ENCODE measurements around the gene RGS10. TPM values are rescaled to one million over a fixed set of nuclear protein-coding genes. Genes with fewer than 3 reads are reported as not detected.
"Not testable (repeated sequence)": the region's sequence is repeated elsewhere in the genome, so short reads cannot be mapped to it uniquely, and the experiment has no call there.

RGS10 gene
- total RNA-seq, 1 donor from 2014 or later = 125 TPM

DNA sequence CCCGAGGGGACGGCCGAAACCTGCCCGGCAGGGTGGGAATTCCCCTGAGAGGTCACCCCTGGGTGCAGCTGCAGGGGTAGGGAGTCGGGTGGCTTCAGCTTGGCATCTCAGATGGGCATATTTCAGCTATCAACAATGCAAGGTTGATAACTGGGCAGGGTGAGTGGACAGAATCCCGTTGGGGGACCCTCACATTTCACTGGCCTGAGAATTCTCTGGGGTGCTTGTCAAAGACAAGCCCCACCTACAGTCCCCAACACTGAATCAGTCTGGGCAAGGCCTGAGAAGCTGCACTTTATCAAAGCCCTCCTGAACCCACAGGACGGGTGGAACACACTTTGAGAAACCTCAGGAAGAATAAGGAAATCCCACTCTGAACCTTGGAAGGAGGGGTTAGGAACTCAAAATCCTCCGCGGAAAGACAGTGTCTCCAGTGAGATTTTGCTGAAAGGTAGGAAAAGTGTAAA lies 3.1 kb downstream of the RGS10 start:
- intact Hi-C loops (cut with micrococcal nuclease) = no loop called here

DNA sequence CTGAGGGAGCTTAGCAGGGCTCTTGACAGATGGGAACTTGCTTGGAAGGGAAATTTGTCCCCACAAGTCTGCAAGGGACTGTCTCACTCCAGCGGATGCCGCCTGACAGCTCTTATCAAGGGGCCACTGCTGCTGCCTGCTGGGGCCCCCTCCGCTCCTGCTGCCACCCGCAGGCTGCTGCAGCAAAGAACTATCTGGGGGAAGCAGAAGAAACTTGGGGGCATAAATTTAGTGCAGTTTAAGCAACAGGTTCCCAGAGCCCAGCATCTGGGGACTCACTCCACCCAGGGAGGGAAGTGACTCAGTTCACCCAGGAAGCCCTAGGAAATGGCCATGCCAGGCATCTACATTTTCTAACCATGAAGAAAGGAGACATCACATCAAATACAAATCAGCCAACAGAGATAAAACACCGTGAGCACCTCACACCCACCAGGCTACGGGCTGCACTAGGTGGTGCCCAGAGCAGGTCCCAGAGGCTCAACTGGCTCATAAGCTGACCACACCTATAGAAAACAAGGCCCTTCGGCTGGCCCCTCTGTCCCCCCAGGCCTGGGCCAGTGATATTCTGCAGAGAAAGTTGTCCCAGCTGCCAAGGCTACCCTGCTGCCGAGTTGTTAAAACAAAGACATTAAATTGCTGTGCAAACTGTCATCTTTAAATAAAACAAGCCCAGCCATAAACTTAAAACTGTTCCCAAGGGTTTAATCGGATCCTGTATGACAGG lies 3.7 kb downstream of the RGS10 start:
- intact Hi-C loops (cut with micrococcal nuclease) = no loop called here

DNA sequence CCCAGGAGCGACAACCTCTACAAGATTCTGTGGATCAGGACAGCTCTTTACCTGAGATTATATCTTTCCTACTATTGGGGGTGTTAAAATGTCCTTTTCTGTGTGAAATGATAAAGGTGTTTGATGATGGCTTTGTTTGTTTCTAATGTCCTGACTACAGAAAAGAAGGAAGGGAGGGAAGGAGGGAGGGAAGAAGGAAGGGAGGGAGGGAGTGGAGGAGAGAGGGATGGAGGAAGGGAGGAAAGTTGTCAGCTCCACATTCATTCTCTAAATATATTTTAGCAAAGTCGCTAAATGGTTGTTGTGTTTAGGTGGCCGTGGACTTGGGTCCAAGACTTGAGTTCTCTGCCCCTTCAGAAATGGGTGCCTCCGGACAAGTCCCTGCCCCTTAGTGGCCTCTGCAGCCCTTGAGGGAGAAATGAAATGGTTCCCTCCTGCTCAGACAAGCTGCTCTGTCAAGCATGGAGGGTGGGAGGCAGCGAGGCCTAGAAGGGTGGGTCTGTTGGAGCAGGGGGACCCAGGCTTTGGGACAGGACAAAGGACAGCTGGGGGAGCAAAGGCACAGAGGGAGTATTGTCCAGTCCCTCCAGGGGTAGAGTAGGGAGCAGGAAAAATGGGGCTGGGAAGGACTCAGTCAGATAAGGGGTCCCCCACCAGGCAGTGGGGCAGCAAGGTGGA lies 4.4 kb downstream of the RGS10 start:
- intact Hi-C loops (cut with micrococcal nuclease) = no loop called here

DNA sequence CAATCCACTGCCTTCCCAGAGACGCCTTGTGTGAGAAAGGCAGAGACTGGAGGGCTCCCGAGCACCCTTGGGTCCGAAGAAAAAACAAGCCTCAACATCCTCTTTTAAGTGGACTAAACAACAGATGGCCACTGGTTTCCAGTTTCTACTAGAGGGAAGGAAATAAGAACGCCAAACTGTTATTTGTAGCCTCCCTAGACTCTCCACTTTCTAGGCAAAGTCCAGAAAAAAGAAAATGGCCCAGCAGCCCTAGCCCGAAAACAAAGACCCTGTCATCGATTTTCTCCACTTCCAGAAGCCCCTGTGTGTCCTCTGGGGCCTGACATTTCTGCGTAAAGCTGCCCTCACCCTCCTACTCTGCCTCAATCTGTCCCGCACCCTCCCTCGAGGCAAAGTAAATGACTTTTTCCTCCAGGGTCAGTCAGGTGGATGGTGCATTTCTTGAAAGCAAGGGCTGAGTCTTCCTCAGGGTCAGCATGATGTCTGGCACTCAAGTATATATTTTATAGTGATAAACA lies 6.0 kb downstream of the RGS10 start:
- intact Hi-C loops (cut with micrococcal nuclease) = no loop called here

DNA sequence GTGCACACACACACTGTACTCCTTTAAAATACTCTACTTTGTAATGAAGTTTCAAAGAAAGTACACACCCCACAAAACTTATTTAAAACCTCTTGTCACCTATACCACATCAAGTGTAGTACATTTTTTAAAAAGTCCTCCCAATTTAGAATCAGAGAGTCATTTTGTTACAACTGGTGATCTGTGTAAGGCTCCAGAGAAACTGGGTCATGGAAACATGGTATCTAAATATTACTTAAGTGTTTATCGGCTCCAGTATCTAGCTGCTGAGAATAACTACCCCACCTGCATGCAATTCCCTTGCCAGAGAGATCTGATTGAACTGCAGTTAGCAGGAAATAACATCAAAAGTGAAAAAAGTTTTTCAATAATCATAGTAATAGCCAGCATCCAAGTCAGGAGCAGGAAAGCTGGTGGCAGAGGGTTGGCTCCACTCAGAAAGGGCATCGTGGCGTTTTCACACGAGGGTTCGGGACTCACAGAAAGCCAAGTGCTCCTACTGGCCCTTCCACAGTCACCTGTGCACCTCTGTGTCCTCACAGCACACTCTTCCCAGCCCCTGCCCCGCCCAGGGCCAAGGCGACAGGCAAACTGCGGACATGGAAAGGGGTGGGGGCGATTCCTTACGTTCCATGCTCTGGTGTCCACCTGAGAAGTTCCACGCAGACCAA lies 6.5 kb downstream of the RGS10 start:
- intact Hi-C loops (cut with micrococcal nuclease) = no loop called here

DNA sequence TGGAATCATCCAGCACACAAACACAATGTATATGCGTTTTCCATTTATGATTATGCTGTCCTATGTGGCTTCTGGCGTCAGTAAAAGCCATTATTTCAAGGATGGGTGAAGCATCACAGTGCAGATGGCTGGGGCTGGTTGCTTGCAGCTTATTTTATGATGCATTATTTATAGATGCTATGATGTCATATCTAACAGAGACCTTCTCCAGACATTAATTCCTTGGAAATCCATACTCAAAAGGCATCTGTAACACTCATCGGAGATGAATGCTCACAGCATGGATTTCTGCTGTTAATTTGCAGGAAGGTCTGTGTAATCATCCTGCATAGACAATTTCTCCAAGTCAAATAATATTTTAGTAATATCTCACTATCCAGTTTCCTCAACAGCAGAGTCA lies 7.2 kb downstream of the RGS10 start:
- intact Hi-C loops (cut with micrococcal nuclease) = no loop called here

DNA sequence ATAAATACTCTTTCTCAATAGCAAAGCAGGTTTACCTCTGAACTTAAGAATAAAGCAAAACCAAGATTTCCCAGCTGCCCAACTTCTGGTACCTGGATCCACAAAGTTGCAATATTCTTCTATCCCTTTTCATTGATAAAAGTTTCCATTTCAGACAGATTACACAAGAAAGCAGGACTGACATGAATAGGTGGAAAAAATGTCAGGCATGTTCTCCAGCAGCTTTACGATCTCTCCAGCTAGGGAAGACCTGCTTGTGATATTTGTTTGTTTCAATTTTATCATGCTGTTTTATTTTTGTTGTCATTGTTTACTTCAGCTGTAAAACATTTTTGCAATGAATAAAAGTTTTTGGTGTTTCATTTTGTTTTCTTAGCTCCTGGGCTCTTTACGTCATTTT lies 9.0 kb downstream of the RGS10 start:
- intact Hi-C loops (cut with micrococcal nuclease) = no loop called here

DNA sequence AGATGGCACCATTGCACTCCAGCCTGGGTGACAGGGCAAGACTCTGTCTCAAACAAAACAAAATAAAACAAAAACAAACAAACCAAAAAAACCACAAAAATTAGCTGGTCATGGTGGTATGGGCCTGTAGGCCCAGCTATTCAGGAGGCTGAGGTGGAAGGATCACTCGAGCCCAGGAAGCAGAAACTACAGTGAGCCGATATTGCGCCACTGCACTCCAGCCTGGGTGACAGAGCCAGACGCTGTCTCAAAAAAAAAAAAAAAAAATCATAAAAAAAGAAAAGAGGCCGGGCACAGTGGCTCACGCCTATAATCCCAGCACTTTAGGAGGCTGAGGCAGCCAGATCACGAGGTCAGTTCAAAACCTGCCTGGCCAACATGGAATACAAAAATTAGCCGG lies 9.7 kb downstream of the RGS10 start:
- intact Hi-C loops (cut with micrococcal nuclease) = not testable (repeated sequence)

DNA sequence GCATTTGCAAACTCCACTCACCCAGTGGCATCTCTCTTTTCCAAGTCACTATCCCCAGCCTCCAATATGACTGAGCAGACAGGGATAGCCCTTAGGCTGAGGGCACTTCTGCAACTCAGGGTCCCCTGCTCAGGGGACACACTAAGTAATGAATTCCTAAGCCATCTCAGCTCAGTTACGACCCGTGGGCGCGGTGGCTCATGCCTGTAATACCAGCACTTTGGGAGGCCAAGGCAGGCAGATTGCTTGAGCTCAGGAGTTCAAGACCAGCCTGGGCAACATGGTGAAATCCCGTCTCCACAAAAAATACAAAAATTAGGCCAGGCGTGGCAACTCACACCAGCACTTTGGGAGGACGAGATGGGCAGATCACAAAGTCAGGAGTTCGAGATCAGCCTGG lies 10.3 kb downstream of the RGS10 start:
- intact Hi-C loops (cut with micrococcal nuclease) = not testable (repeated sequence)

DNA sequence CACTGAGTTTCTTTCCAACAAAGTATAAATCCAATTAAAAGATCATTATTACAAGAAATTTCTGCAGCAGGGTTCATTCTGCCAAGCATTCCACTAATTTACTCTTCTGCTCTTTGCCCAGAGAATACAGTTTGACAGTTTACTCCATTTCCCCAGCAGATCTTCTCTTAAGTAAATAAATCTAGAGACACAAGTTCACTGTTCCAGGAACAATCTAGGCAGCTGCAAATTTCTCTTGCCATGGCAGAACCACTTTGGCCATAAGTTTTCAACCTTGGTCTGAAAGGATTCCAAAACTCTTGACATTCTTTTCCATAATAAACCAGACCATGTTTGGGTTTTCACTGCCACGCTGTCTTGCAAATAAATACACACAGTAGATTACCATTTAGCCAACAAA lies 11.5 kb downstream of the RGS10 start:
- intact Hi-C loops (cut with micrococcal nuclease) = no loop called here

DNA sequence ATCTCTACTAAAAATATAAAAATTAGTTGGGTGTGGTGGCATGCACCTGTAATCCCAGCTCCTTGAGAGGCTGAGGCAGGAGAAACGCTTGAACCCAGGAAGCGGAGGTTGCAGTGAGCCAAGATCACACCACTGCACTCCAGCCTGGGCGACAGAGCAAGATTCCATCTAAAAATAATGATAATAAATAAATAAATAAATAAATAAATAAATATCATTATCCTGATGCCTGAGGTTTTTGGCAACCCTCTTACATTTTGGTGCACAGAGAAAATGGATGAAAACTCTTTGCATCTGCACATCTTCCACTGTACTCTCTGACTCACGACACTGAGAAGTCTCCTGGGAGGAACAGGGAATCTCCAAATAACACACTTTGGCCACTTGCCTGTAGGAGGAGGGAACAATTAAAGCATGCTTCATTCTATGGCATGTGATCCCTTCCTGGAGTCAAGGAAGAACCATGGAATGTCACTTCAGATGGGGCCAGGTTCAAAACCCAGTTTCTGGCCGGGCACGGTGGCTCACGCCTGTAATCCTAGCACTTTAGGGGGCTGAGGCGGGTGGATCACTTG lies 13.8 kb downstream of the RGS10 start:
- intact Hi-C loops (cut with micrococcal nuclease) = not testable (repeated sequence)

DNA sequence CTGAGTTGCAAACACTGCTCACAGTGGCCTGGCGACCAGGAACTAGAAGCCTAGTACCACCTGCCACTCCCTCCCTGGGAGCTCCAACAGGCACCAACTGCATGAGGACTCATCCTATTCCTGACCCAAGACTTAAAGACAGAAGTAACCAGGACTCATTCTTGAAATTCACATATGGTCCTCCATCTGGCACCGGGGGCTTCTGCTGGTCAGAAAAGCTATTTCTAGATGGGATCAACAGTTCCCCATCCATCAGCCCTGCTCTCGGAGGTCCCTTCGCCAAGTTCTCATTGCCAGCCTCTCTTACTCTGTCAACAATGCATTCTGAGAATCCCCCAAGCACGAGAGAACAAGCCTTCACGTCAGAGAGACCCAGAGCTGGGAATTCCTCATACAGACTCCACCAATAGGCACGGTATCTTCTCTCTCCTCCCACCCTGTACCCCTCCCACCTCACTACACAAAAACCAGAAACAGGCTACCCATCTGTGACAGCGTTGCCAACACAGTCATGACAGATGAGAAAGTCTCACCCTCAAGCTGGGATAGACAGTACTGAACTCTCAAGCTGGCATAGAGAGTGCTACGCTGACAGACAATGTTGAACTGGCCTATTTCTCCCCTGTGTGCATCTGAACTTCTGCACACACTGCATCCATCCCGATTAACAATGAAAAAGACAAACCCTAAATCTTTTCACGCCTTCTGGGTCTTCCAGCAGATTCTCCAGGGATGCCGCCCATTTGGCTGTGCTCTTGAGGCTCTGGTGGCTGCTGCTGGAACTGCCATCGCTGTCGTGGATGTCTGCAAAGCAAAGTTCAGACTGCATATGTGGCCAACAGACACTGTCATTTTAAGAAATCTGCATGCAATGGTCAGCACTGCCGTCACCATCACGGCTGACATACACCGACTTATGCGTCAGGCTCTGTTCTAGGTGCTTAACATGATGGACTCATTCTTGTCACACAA lies 15.6 kb downstream of the RGS10 start:
- intact Hi-C loops (cut with micrococcal nuclease) = no loop called here

DNA sequence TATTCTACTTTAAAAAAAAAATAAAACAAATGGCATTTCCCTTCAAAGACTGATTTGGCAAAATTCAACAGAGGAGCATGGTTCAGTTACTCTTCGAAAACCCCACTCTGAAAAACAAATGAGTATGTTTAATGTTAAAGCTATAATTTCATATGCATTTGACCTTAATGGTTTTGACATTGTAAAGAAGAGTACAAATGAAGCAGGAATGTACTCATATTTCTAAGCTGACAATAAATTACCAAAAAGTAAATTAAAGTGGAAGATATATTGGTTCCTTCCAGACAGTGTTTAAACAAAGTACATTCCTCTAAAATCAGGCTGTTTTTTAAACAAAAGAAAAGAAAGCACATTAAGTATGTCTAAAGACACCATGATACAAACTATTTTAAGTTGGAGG lies 16.4 kb downstream of the RGS10 start:
- intact Hi-C loops (cut with micrococcal nuclease) = no loop called here

DNA sequence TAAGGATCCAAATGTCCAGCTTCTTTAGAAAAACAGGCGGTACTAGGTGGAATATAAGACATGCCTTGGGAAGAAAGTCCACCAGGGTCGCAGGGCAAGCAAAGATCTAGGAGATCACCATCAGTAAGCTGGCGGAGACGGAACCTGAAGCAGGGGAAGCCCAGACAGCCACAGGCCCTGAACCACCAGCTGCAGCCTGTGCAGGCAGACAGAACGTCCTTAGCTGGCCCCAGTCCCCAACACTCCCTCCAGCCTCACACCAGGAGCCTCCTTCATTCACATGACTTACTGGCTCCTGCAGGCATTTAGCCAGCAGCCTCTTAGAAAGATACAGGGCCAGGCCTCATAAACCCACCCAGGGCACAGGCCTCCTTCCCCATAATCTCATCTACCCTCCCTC lies 17.4 kb downstream of the RGS10 start:
- intact Hi-C loops (cut with micrococcal nuclease) = no loop called here

DNA sequence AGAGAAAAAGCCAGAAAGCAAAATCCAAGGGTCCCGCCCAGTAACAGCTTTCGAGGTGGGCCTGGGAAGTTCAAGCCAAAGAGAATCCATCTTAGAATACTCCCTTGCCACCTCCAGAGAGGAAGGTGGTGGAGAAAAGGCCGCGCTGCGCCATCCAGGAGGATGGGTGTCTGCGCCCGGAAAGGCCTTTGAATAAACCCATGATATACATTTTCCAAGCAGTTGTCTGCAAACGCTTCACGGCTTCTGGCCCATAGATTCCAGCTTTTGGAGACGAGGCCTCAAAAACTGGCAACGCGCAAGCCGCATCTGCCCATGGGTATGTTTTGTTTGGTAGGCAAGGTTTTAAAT lies 17.8 kb downstream of the RGS10 start:
- intact Hi-C loops (cut with micrococcal nuclease) = no loop called here

DNA sequence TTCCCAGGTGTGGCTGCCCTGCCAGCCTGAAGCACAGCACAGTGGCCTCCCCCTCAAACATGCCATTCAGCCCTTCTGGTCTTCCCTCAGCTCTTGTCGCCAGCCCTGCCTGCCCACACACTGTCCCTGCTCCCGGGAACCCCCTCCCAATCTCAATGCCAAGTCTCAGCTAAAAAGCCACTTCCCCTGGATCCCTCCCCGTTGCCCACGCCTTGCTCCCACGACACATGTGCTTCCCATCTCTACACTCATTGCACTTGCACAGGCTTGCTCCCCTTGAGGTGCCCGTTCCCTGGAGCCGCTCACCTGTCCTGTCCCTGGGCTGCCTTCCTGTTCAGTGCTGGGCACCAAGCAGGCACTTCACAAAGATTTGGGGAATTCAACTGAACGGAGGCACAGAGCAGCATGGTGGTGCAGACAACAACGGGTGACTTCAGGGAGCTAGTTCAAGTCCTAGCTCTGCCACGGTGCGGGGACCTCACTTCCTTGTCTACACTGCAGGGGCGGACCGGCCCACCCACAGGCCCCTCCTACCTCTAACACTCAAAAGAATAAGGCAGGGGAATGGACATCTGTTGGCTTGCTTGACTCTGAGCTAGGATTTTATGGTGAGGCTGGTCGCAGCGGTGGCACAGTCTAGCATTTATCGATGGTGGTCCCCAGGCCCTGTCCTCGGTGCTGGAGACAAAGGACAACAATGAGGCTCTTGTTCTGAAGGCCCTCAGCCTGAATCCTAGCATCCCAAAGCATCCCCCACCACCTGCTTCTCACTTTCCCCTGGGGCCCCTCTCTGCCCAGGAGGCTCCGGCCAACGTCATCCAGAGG lies 18.4 kb downstream of the RGS10 start:
- intact Hi-C loops (cut with micrococcal nuclease) = no loop called here

DNA sequence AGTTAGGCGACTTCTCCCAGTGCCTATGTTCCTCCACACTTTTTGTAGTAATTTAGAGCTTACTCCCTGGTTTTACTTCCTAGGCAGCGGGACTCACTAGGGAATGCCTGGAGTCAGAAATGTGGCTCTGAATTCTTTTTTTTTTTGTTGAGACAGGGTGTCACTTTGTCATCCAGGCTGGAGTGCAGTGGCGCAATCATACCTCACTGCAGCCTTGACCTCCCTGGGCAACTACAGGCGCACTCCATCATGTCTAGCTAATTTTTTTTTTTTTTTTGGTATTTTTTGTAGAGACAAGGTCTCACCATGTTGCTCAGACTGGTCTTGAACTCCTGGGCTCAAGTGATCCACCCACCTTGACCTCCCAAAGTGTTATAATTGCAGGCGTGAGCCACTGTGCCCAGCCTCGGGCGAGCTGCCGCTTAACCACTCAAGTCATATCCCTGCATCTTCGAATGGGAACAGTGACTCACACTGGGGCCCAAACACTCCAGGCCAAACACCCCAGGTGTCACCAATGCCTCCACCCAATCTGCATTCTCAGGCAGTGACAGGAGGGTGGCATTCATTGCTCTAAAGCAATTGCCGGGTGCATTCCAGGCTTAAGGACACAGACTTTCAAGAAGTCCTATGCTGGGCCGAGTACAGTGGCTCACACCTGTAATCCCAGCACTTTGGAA lies 19.6 kb downstream of the RGS10 start:
- intact Hi-C loops (cut with micrococcal nuclease) = no loop called here

DNA sequence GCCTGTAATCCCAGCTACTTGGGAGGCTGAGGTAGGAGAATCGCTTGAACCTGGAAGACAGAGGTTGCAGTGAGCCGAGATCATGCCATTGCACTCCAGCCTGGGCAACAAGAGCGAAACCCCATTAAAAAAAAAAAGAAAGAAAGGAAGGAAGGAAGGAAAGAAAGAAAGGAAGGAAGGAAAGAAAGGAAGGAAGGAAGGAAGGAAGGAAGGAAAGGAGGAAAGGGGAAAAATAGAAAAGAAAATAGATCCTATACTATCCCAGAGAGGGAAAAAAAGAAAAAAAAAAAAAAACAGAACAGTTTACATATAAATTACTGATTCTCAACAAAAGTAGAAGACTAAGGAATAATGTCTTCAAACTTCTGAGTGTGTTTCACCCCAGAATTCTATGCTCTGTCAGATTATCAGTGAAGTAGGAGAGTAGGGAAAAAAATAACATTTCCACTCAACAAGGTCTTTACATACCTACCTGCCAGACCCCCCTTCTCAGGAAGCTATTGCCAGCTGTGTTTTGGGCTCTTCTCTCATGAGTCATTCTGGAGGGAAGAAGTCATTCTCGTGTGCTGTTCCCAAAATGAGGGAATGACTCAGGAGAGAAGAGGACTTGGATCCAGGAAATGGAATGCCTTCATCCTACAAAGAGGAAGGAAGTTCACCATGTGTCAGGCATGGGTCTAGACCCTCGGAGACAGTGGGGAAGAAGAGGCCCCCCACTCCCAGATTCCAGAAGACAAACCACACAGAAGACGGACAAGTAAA lies 20.9 kb downstream of the RGS10 start:
- intact Hi-C loops (cut with micrococcal nuclease) = no loop called here

DNA sequence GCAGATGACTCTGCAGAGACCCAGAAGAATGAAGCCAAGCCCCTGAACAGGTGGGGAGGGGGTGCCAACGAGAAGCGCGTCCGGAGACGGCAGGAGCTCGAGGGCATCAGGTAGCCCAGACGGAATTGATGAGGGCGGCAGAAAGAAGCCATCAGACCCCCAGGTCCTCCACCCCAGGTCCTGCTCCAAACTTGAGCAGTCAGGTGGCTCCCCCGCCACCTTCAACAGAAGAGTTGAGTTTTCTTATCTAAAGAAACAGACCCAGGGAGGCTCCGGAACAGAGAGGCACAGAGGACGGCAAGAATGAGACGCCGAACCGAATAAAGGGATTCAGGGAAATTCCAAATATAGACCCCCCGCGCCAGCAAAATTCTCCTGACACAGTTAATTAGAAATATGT lies 22.2 kb downstream of the RGS10 start:
- intact Hi-C loops (cut with micrococcal nuclease) = no loop called here

Data from T-helper 1 cell treated with Interleukin-12 subunit alpha and Interleukin-12 subunit beta and Interleukin-4 antibody, amounts not matched to agents 30 ng/mL and 1 ng/mL, for 36 hours (primary cell).